AG04450 (cell line): ENCODE results near the gene RAMP1. TPM values are rescaled to one million over a fixed set of nuclear protein-coding genes. Genes with fewer than 3 reads are reported as not detected.

Source experiments
- CTCF ChIA-PET: fragments of 300-600, 350-600 bp; formaldehyde crosslinking; extraction: SDS; loops from one replicate; lab custom pipeline; 2022; ENCODE audit warnings: antibody characterized with exemption, inconsistent platforms; lab: Charles Lee
- POLR2A ChIA-PET: fragments of 350-600 bp; formaldehyde crosslinking; extraction: SDS; loops from one replicate; lab custom pipeline; 2021; ENCODE audit warnings: antibody characterized with exemption, inconsistent platforms; lab: Yijun Ruan, JAX
- DNase-seq: peaks from one replicate; pipeline ENCODE4 v3.0.0-alpha.2; 2011; ENCODE audit warnings: low read depth, low spot score
- H3K27ac ChIP-seq: one replicate; pipeline ENCODE4 v1.5.1; 2012; ENCODE audit warnings: low read depth, low read length, control low read depth
- H3K27me3 ChIP-seq: one replicate; pipeline ENCODE4 v1.6.0; 2012; ENCODE audit warnings: low read length; ENCODE audit not compliant: control insufficient read depth, insufficient read depth
- H3K4me3 ChIP-seq: 2 replicates; pipeline ENCODE4 v1.5.1; 2011; ENCODE audit warnings: mild to moderate bottlenecking, low read depth, low read length, control low read depth
- H3K9me3 ChIP-seq: 2 replicates; pipeline ENCODE4 v1.5.1; 2012; ENCODE audit warnings: low read length; ENCODE audit not compliant: control insufficient read depth, insufficient read depth
- CTCF ChIP-seq: IDR thresholded peaks from 2 replicates; pipeline ENCODE4 v1.5.1; 2011; ENCODE audit warnings: low read depth, low read length, control low read depth, inconsistent platforms
- polyA plus RNA-seq: library from polyadenylated mRNA; depleted of rRNA; stranded (reverse); fragments of >200 nt; gene quantifications from 2 replicates; pipeline ENCODE4 v1.2.3, GENCODE V29; 2011

RAMP1 gene
- polyA plus RNA-seq, 1 experiment: 26.5 TPM

GRCh38 chr2:237917696-237918374 is 58.4 kb downstream of the RAMP1 start:
- Histone ChIP-seq H3K27me3 (no peaks in the 10 kb centered on the region), H3K4me3 (no peak overlapping the region), H3K9me3 (no peaks in the 10 kb centered on the region), H3K27ac (no peak overlapping the region)
- no peak for DNase-seq
- POLR2A ChIA-PET: no interaction called here
- TF ChIP-seq CTCF: no peak
- CTCF ChIA-PET: no interaction called here

- POLR2A ChIA-PET: no interaction called here
- H3K27me3 ChIP-seq: no peaks in the 10 kb centered on the region
- CTCF ChIA-PET: no interaction called here
- DNase-seq: no peak
- H3K4me3 ChIP-seq: no peak overlapping the region
- TF ChIP-seq CTCF: no peak
- no peaks in the 10 kb centered on the region; the same call in 1 of the 2 replicates for H3K9me3 ChIP-seq
- no peak overlapping the region for H3K27ac ChIP-seq
Measured at GRCh38 chr2:237919593-237919992, 60.2 kb downstream of the RAMP1 start.

- no peak for TF ChIP-seq CTCF
- Histone ChIP-seq H3K4me3 (no peak overlapping the region), H3K27ac (no peak overlapping the region), H3K9me3 (no peaks in the 10 kb centered on the region; the same call in 1 of the 2 replicates), H3K27me3 (no peaks in the 10 kb centered on the region)
- DNase-seq: no peak
- POLR2A ChIA-PET: no interaction called here
- CTCF ChIA-PET: interaction anchor here (0.7 kb wide), 1 partner anchor 261 kb away, joined by 6 read pairs; no protein-coding TSS in a partner anchor
Measured at GRCh38 chr2:237920673-237921072, 61.2 kb downstream of the RAMP1 start.

GRCh38 chr2:237921967-237922492 is 62.6 kb downstream of the RAMP1 start:
- Histone ChIP-seq H3K27ac (no peak overlapping the region), H3K9me3 (no peaks in the 10 kb centered on the region; the same call in 1 of the 2 replicates), H3K27me3 (no peaks in the 10 kb centered on the region), H3K4me3 (no peak overlapping the region)
- no peak for DNase-seq
- ChIA-PET CTCF (interaction anchor here (0.6 to 1.4 kb wide), 2 partner anchors 68 to 341 kb away, joined by 4 to 7 read pairs; no protein-coding TSS in a partner anchor), POLR2A (no interaction called here)
- no peak for TF ChIP-seq CTCF
